ENCODE data around the gene DIAPH2.
"Not testable (repeated sequence)": the region's sequence is repeated elsewhere in the genome, so short reads cannot be mapped to it uniquely, and the experiment has no call there.

DIAPH2 gene

GRCh38 chrX:97389761-97390192 is 705.1 kb downstream of the DIAPH2 start:
- DNase-seq (ENCODE audit: low spot score), result no peak

- DNase-seq (ENCODE audit: low spot score), result no peak
Observed at GRCh38 chrX:97397371-97397770, 712.7 kb downstream of the DIAPH2 start.

- DNase-seq (ENCODE audit: low spot score), result no peak
Observed at GRCh38 chrX:97398030-97398551, 713.4 kb downstream of the DIAPH2 start.

GRCh38 chrX:97399400-97399799 is 714.8 kb downstream of the DIAPH2 start:
- DNase-seq (ENCODE audit: low spot score), result no peak

- no peak for DNase-seq (ENCODE audit: low spot score)
Observed at GRCh38 chrX:97400492-97400891, 715.9 kb downstream of the DIAPH2 start.

- no peak for DNase-seq (ENCODE audit: low spot score)
Observed at GRCh38 chrX:97401154-97401553, 716.5 kb downstream of the DIAPH2 start.

GRCh38 chrX:97401586-97402136 is 717.0 kb downstream of the DIAPH2 start:
- DNase-seq (ENCODE audit: low spot score), result no peak

GRCh38 chrX:97402333-97402732 is 717.7 kb downstream of the DIAPH2 start:
- DNase-seq (ENCODE audit: low spot score), result no peak

GRCh38 chrX:97402903-97403302 is 718.3 kb downstream of the DIAPH2 start:
- DNase-seq (ENCODE audit: low spot score), result no peak

GRCh38 chrX:97405031-97405660 is 720.5 kb downstream of the DIAPH2 start:
- no peak for DNase-seq (ENCODE audit: low spot score)

- not testable (repeated sequence) for DNase-seq (ENCODE audit: low spot score)
Observed at GRCh38 chrX:97409632-97410415, 725.2 kb downstream of the DIAPH2 start.

GRCh38 chrX:97416461-97416860 is 731.8 kb downstream of the DIAPH2 start:
- no peak for DNase-seq (ENCODE audit: low spot score)

GRCh38 chrX:97429101-97429500 is 744.5 kb downstream of the DIAPH2 start:
- DNase-seq (ENCODE audit: low spot score), result no peak

GRCh38 chrX:97431281-97431680 is 746.6 kb downstream of the DIAPH2 start:
- no peak for DNase-seq (ENCODE audit: low spot score)

GRCh38 chrX:97446298-97446882 is 761.7 kb downstream of the DIAPH2 start:
- no peak for DNase-seq (ENCODE audit: low spot score)

- DNase-seq (ENCODE audit: low spot score), result no peak
Observed at GRCh38 chrX:97447306-97447705, 762.7 kb downstream of the DIAPH2 start.

GRCh38 chrX:97452283-97452682 is 767.6 kb downstream of the DIAPH2 start:
- DNase-seq (ENCODE audit: low spot score), result no peak

GRCh38 chrX:97461763-97462162 is 777.1 kb downstream of the DIAPH2 start:
- DNase-seq (ENCODE audit: low spot score), result no peak

GRCh38 chrX:97471071-97471470 is 786.4 kb downstream of the DIAPH2 start:
- no peak for DNase-seq (ENCODE audit: low spot score)

GRCh38 chrX:97474933-97475332 is 790.3 kb downstream of the DIAPH2 start:
- DNase-seq (ENCODE audit: low spot score), result no peak

GRCh38 chrX:97479106-97479890 is 794.7 kb downstream of the DIAPH2 start:
- no peak for DNase-seq (ENCODE audit: low spot score)

- DNase-seq (ENCODE audit: low spot score), result no peak
Observed at GRCh38 chrX:97481228-97481627, 796.6 kb downstream of the DIAPH2 start.

All from ecto neural progenitor cell (in vitro differentiated cells).